ENCODE data around the gene HERPUD1.

DNA sequence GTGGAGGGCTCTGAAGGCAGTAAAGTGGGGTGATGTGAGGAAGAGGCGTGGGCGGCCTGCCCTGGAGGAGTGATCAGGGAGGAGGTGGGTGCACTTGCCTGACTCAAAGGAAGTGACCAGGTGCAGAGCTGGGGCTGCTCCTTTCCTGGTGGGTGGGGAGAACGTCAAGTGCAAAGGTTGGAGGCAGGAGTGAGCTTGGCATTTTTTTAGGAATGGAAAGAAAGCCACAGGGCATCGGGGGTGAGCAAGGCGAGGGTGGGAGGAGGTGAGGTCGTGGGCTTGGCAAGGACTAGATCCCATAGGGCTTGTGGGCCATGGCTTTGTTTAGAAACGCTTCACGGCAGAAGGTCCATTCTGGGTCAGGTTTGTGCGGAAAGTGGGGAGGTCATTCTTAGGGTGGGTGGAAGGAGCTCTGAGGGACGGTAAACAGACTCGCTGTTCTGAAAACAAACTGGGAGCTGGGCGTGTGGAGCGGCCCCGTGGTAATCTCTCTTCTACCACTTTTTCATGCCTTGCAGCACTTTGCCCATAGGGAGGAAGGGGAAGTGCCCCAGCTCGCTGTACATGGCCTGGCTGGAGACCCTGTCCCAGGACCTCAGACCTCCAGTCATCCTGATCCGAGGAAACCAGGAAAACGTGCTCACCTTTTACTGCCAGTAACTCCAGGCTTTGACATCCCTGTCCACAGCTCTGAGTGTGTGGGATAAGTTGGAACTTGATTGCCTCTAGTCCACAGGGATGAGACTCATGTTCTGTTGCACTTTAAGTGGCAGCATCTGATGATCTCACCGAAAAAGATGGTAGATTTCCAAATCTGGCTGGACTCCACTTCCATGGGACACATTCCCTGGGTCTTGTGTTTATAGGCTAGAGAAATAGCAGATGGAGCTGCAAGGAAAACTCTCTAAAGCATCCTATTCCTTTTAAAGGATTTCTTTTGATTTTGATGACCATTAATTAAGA lies 18.9 kb upstream of the HERPUD1 start:
- TF ChIP-seq ZNF431 (CRISPR knock-in tag; IDR thresholded peaks at IDR 0.05; ENCODE audit: borderline replicate concordance, low read depth) (no peak), CTCF (CRISPR knock-in tag; IDR thresholded peaks at IDR 0.05) (no peak), CEBPZ (IDR thresholded peaks at IDR 0.05; ENCODE audit: low read length) (no peak), ZC3H4 (CRISPR knock-in tag; IDR thresholded peaks at IDR 0.05; ENCODE audit: borderline replicate concordance) (no peak), ZNF329 (CRISPR knock-in tag; IDR thresholded peaks at IDR 0.05; ENCODE audit: low read depth) (no peak), ZNF318 (CRISPR knock-in tag; IDR thresholded peaks at IDR 0.05) (no peak), MAZ (IDR thresholded peaks at IDR 0.05; ENCODE audit: borderline replicate concordance, low read depth, low read length) (no peak), MAZ (CRISPR knock-in tag; IDR thresholded peaks at IDR 0.05; ENCODE audit: low read depth) (peak; percentile 53; the same call in 1 of the 2 replicates), FOXM1 (CRISPR knock-in tag; IDR thresholded peaks at IDR 0.05) (no peak)
